ENCODE data around the gene DYNC2LI1.

GRCh38 chr2:43814711-43815110 is 40.9 kb downstream of the DYNC2LI1 start:
- TF ChIP-seq MAX (IDR thresholded peaks at IDR 0.05) (no peak), BRCA1 (IDR thresholded peaks at IDR 0.05; ENCODE audit: low read depth, low read length) (no peak), CREB1 (IDR thresholded peaks at IDR 0.05) (no peak), PHF8 (conservative IDR thresholded peaks at IDR 0.05; ENCODE audit: low read depth, low read length) (no peak), POLR2AphosphoS5 (IDR thresholded peaks at IDR 0.05; ENCODE audit: low read depth, low read length) (no peak)
